ENCODE data around the gene SRSF3. TPM values are rescaled to one million over a fixed set of nuclear protein-coding genes. Genes with fewer than 3 reads are reported as not detected.

SRSF3 gene
- total RNA-seq, 1 donor from 2014 or later: 209 TPM

DNA sequence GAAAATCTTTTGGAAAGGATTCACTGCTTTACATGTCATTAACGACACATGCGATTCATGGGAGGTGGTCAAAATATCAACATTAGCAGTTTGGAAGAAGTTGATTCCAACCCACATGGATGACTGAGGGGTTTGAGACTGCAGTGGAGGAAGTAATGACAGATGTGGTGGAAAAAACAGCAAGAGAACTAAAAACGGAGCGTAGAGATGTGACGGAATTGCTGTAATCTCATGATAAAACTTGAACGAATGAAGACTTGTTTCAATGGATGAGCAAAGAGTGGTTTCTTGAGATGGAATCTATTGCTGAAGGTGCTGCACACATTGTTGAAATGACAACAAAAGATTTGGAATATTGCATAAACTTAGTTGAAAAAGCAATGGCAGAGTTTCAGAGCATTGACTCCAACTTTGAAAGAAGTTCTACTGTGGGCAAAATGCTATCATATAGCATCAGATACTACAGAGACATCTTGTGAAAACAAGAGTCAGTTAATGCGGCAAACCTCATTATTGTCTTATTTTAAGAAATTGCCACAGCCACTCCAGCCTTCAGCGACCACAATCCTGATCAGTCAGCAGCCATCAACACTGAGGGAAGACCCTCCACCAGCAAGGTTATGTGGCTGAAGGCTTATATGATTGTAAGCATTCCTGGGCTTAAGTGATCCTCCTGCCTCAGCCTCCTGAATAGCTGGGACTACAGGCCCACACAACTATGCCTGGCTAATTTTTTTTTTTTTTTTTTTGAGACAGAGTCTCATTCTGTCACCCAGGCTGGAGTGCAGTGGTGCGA lies 19.2 kb downstream of the SRSF3 start:
- no peaks in the 10 kb centered on the region for H3K27me3 Mint-ChIP-seq (ENCODE audit: unreplicated experiment)
- H3K36me3 Mint-ChIP-seq (ENCODE audit: unreplicated experiment): peaks cover 24% of the 10 kb centered on the region
- no peak for DNase-seq (ENCODE audit: extremely low spot score, unreplicated experiment)
- no peaks in the 10 kb centered on the region for H3K4me1 Mint-ChIP-seq (ENCODE audit: unreplicated experiment)
- TF ChIP-seq, protein P1, sequence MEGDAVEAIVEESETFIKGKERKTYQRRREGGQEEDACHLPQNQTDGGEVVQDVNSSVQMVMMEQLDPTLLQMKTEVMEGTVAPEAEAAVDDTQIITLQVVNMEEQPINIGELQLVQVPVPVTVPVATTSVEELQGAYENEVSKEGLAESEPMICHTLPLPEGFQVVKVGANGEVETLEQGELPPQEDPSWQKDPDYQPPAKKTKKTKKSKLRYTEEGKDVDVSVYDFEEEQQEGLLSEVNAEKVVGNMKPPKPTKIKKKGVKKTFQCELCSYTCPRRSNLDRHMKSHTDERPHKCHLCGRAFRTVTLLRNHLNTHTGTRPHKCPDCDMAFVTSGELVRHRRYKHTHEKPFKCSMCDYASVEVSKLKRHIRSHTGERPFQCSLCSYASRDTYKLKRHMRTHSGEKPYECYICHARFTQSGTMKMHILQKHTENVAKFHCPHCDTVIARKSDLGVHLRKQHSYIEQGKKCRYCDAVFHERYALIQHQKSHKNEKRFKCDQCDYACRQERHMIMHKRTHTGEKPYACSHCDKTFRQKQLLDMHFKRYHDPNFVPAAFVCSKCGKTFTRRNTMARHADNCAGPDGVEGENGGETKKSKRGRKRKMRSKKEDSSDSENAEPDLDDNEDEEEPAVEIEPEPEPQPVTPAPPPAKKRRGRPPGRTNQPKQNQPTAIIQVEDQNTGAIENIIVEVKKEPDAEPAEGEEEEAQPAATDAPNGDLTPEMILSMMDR (IDR thresholded peaks at IDR 0.05): no peak
- no peak overlapping the region for H3K27ac Mint-ChIP-seq (ENCODE audit: unreplicated experiment)
- no peaks in the 10 kb centered on the region for H3K9me3 Mint-ChIP-seq (ENCODE audit: unreplicated experiment)
- H3K4me3 Mint-ChIP-seq (ENCODE audit: unreplicated experiment): no peak overlapping the region

GRCh38 chr6:36615018-36615761 lies 21.0 kb downstream of the SRSF3 start:
- no peaks in the 10 kb centered on the region for H3K4me1 Mint-ChIP-seq (ENCODE audit: unreplicated experiment)
- H3K9me3 Mint-ChIP-seq (ENCODE audit: unreplicated experiment): no peaks in the 10 kb centered on the region
- peak overlapping the region; percentile 66 for H3K27ac Mint-ChIP-seq (ENCODE audit: unreplicated experiment)
- peaks cover 17% of the 10 kb centered on the region for H3K36me3 Mint-ChIP-seq (ENCODE audit: unreplicated experiment)
- H3K4me3 Mint-ChIP-seq (ENCODE audit: unreplicated experiment): no peak overlapping the region
- H3K27me3 Mint-ChIP-seq (ENCODE audit: unreplicated experiment): no peaks in the 10 kb centered on the region
- TF ChIP-seq, protein P1 (IDR thresholded peaks at IDR 0.05): peak; percentile 81
- no peak for DNase-seq (ENCODE audit: extremely low spot score, unreplicated experiment)

GRCh38 chr6:36616893-36617521 lies 22.8 kb downstream of the SRSF3 start:
- Mint-ChIP-seq H3K4me1 (ENCODE audit: unreplicated experiment) (no peaks in the 10 kb centered on the region), H3K27me3 (ENCODE audit: unreplicated experiment) (no peaks in the 10 kb centered on the region), H3K36me3 (ENCODE audit: unreplicated experiment) (peaks cover 4% of the 10 kb centered on the region), H3K4me3 (ENCODE audit: unreplicated experiment) (no peak overlapping the region), H3K27ac (ENCODE audit: unreplicated experiment) (no peak overlapping the region), H3K9me3 (ENCODE audit: unreplicated experiment) (no peaks in the 10 kb centered on the region)
- no peak for DNase-seq (ENCODE audit: extremely low spot score, unreplicated experiment)
- TF ChIP-seq, protein P1 (IDR thresholded peaks at IDR 0.05): no peak

- TF ChIP-seq, protein P1 (IDR thresholded peaks at IDR 0.05): no peak
- no peaks in the 10 kb centered on the region for H3K9me3 Mint-ChIP-seq (ENCODE audit: unreplicated experiment)
Measured at GRCh38 chr6:36618366-36619355, 24.5 kb downstream of the SRSF3 start.

More at GRCh38 chr6:36618366-36619355, 24.5 kb downstream of the SRSF3 start:
- Mint-ChIP-seq H3K27me3 (ENCODE audit: unreplicated experiment) (no peaks in the 10 kb centered on the region), H3K27ac (ENCODE audit: unreplicated experiment) (no peak overlapping the region), H3K4me1 (ENCODE audit: unreplicated experiment) (peaks cover 4% of the 10 kb centered on the region), H3K36me3 (ENCODE audit: unreplicated experiment) (no peaks in the 10 kb centered on the region), H3K4me3 (ENCODE audit: unreplicated experiment) (no peak overlapping the region)
- no peak for DNase-seq (ENCODE audit: extremely low spot score, unreplicated experiment)

All from osteocyte (in vitro differentiated cells).